HG02943 (cell line): Measurements from ENCODE around the gene NBEA.
"Not testable (repeated sequence)": the region's sequence is repeated elsewhere in the genome, so short reads cannot be mapped to it uniquely, and the experiment has no call there.

Experiments used
- ATAC-seq: cut with Tn5 transposase; IDR thresholded peaks from one replicate; pipeline ENCODE4 v1.9.1; 2021; ENCODE audit warnings: mild to moderate bottlenecking, low read depth, moderate library complexity; ENCODE audit not compliant: unreplicated experiment

NBEA gene

GRCh38 chr13:35356572-35356971, 414.5 kb downstream of the NBEA start:
- ATAC-seq: no peak

- ATAC-seq: no peak
Observed at GRCh38 chr13:35365883-35366282, 423.8 kb downstream of the NBEA start.

- ATAC-seq: no peak
Observed at GRCh38 chr13:35367586-35367985, 425.5 kb downstream of the NBEA start.

- ATAC-seq: no peak
Observed at GRCh38 chr13:35378939-35379338, 436.9 kb downstream of the NBEA start.

- ATAC-seq: no peak
Observed at GRCh38 chr13:35379663-35380062, 437.6 kb downstream of the NBEA start.

GRCh38 chr13:35387682-35388250, 445.7 kb downstream of the NBEA start:
- no peak for ATAC-seq

- no peak for ATAC-seq
Observed at GRCh38 chr13:35388441-35389355, 446.6 kb downstream of the NBEA start.

- ATAC-seq: no peak
Observed at GRCh38 chr13:35389535-35389934, 447.5 kb downstream of the NBEA start.

- ATAC-seq: no peak
Observed at GRCh38 chr13:35392768-35393167, 450.7 kb downstream of the NBEA start.

GRCh38 chr13:35393886-35394285, 451.8 kb downstream of the NBEA start:
- ATAC-seq: no peak

GRCh38 chr13:35408285-35408684, 466.2 kb downstream of the NBEA start:
- ATAC-seq: not testable (repeated sequence)

- no peak for ATAC-seq
Observed at GRCh38 chr13:35411059-35411744, 469.1 kb downstream of the NBEA start.

- ATAC-seq: no peak
Observed at GRCh38 chr13:35448465-35448864, 506.4 kb downstream of the NBEA start.

- ATAC-seq: no peak
Observed at GRCh38 chr13:35449821-35450220, 507.8 kb downstream of the NBEA start.

GRCh38 chr13:35455022-35455421, 513.0 kb downstream of the NBEA start:
- ATAC-seq: no peak

- ATAC-seq: no peak
Observed at GRCh38 chr13:35457258-35457657, 515.2 kb downstream of the NBEA start.

- no peak for ATAC-seq
Observed at GRCh38 chr13:35460061-35460460, 518.0 kb downstream of the NBEA start.

GRCh38 chr13:35465371-35465770, 523.3 kb downstream of the NBEA start:
- no peak for ATAC-seq

- no peak for ATAC-seq
Observed at GRCh38 chr13:35468195-35468594, 526.1 kb downstream of the NBEA start.

- ATAC-seq: no peak
Observed at GRCh38 chr13:35469806-35470525, 527.9 kb downstream of the NBEA start.
